Right lobe of liver (tissue), 6 donors: ENCODE data around the gene APOL6. TPM values are rescaled to one million over a fixed set of nuclear protein-coding genes. Genes with fewer than 3 reads are reported as not detected.

Source experiments
- ATAC-seq, 4 donors: fragments of 200-7000 bp; cut with Tn5 transposase; one replicate each; pipeline ENCODE4 v1.9.1; 2020; ENCODE audit warnings: mild to moderate bottlenecking in 4 of 4, moderate library complexity in 4 of 4
- DNase-seq, 3 donors: peaks; one replicate each; pipeline ENCODE4 v3.0.0-alpha.2; 2020
- H3K27ac ChIP-seq, 3 donors: fragments of 200-600 bp; one replicate each; pipeline ENCODE4 v1.8.0; 2022
- H3K27me3 ChIP-seq, 2 donors: fragments of 200-600 bp; one replicate each; pipeline ENCODE4 v1.8.0; 2022
- H3K36me3 ChIP-seq, 4 donors: fragments of 200-600 bp; sonication (generic) in 1 of 4; one replicate each; pipeline versions ENCODE4 v1.5.1 to v1.8.0; 2017 to 2022; ENCODE audit warnings: control low read depth in 1 of 4
- H3K4me1 ChIP-seq, 4 donors: fragments of 200-600 bp; sonication (generic) in 1 of 4; one replicate each; pipeline versions ENCODE4 v1.5.1 to v1.8.0; 2017 to 2022; ENCODE audit warnings: control low read depth in 1 of 4
- H3K4me3 ChIP-seq, 3 donors: fragments of 200-600 bp; one replicate each; pipeline ENCODE4 v1.8.0; 2022
- H3K9me3 ChIP-seq, 4 donors: fragments of 200-600 bp; sonication (generic) in 1 of 4; one replicate each; pipeline versions ENCODE4 v1.5.1 to v1.8.0; 2017 to 2022; ENCODE audit warnings: control low read depth in 1 of 4
- POLR2A ChIP-seq: fragments of 450-650 bp; IDR thresholded peaks from one replicate; pipeline ENCODE4 v1.6.1; 2017; ENCODE audit warnings: antibody characterized with exemption, mild to moderate bottlenecking
- WGBS: methylation state at CpG from one replicate; pipeline ENCODE4 v1.1.6; 2018; ENCODE audit warnings: low coverage, low lambda C conversion rate; ENCODE audit not compliant: insufficient coverage; ENCODE audit errors: missing lambda C conversion rate; 5-methylcytosine and 5-hydroxymethylcytosine counted together
- intact Hi-C, 2 donors: fragments of 100-400 bp; cut with DNase I; formaldehyde crosslinking; loops; one replicate each; pipeline versions ENCODE4 v1.11.2 to v1.14.1; 2022
- total RNA-seq, 6 experiments: library from RNA; depleted of rRNA in 2 of 6; stranded (reverse); fragments of >200 nt in 2 of 6; fragmentation: NEBNext Ultra II Directional in 3 of 6; extraction: Animal tissue kit (Norgen Biotek cat#: 25700) in 3 of 6; gene quantifications; one replicate each; pipeline versions ENCODE4 v1.1.0 to v1.2.4, GENCODE V29; 2016 to 2023
- TF ChIP-seq, protein P1 (sequence below), 4 donors: fragments of 200-600 bp in 3 of 4; fragments of 450-650 bp in 1 of 4; IDR thresholded peaks; one replicate each; pipeline versions ENCODE4 v1.5.1 to v1.8.0; 2016 to 2022; ENCODE audit warnings: antibody characterized with exemption in 4 of 4, mild to moderate bottlenecking in 2 of 4
- donor health status: DM: no; HTN: yes; CAD: no.
- donor health status: DM: no; HTN: no; CAD: no.
- donor health status: DM: no; HTN: no; CAD: no.
- donor health status: DM: no; HTN: yes; CAD: no.
- donor health status: DM: no; HTN: yes; CAD: no.

Gene APOL6
- total RNA-seq, 6 experiments from 2014 or later, result 33.5 to 42.7 (median 39.6) TPM

- H3K9me3 ChIP-seq, result no peaks in the 10 kb centered on the region
- 92% methylated on average over 5 of the region's 8 CpGs for WGBS
- DNase-seq (peak in 1 of 3 donors; percentile 19), ATAC-seq (no peak)
- intact Hi-C loops, result no loop called here
- H3K36me3 ChIP-seq, result no peaks in the 10 kb centered on the region
- no peak for TF ChIP-seq POLR2A
- peaks cover 0 to 5% (median 1%) of the 10 kb centered on the region in 4 donors for H3K4me1 ChIP-seq
- H3K27ac ChIP-seq, result no peak overlapping the region
- no peak overlapping the region for H3K4me3 ChIP-seq
- no peaks in the 10 kb centered on the region for H3K27me3 ChIP-seq
Observed at GRCh38 chr22:35606916-35607315, 41.3 kb upstream of the APOL6 start.

DNA sequence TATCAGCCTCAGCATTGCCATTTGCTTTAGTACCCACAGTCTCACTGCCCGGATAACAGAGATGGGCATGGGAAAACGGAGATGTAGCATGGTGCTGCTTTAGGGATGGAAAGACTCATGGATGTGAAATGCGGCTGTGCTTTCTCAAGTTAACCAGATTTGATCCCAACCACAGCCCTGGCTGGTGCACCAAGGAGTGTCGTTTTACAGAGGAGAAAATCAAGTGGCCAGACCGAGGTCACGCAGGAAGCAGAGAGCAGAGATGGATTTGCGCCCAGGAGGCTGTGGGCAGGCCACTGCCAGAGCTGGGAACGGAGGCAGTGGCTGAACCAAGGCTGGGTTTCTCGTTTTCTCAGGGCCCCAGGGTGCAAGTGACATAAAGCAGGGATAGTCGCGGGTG is 40.2 kb upstream of the APOL6 start:
- DNase-seq, result peak in 1 of 3 donors; percentile 24
- WGBS, result 86% methylated on average over 9 of the region's 11 CpGs
- Histone ChIP-seq H3K4me1 (peaks cover 0 to 5% (median 1%) of the 10 kb centered on the region in 4 donors), H3K9me3 (no peaks in the 10 kb centered on the region), H3K27ac (no peak overlapping the region), H3K27me3 (no peaks in the 10 kb centered on the region), H3K4me3 (no peak overlapping the region), H3K36me3 (no peaks in the 10 kb centered on the region)
- intact Hi-C loops, result no loop called here
- ATAC-seq, result no peak
- TF ChIP-seq, protein P1, sequence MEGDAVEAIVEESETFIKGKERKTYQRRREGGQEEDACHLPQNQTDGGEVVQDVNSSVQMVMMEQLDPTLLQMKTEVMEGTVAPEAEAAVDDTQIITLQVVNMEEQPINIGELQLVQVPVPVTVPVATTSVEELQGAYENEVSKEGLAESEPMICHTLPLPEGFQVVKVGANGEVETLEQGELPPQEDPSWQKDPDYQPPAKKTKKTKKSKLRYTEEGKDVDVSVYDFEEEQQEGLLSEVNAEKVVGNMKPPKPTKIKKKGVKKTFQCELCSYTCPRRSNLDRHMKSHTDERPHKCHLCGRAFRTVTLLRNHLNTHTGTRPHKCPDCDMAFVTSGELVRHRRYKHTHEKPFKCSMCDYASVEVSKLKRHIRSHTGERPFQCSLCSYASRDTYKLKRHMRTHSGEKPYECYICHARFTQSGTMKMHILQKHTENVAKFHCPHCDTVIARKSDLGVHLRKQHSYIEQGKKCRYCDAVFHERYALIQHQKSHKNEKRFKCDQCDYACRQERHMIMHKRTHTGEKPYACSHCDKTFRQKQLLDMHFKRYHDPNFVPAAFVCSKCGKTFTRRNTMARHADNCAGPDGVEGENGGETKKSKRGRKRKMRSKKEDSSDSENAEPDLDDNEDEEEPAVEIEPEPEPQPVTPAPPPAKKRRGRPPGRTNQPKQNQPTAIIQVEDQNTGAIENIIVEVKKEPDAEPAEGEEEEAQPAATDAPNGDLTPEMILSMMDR (IDR thresholded peaks at IDR 0.05), result no peak
- TF ChIP-seq POLR2A, result no peak

GRCh38 chr22:35609261-35609660 is 39.0 kb upstream of the APOL6 start:
- H3K4me3 ChIP-seq, result no peak overlapping the region
- TF ChIP-seq, protein P1 (IDR thresholded peaks at IDR 0.05), result no peak
- TF ChIP-seq POLR2A, result no peak
- peaks cover 0 to 5% (median 1%) of the 10 kb centered on the region in 4 donors for H3K4me1 ChIP-seq
- intact Hi-C loops, result no loop called here
- no peaks in the 10 kb centered on the region for H3K36me3 ChIP-seq
- 89% methylated on average over 5 of the region's 9 CpGs for WGBS
- H3K27ac ChIP-seq, result no peak overlapping the region
- no peaks in the 10 kb centered on the region for H3K27me3 ChIP-seq
- H3K9me3 ChIP-seq, result no peaks in the 10 kb centered on the region
- ATAC-seq, result no peak
- DNase-seq, result no peak

- no peak for ATAC-seq
- H3K36me3 ChIP-seq, result no peaks in the 10 kb centered on the region
- no peaks in the 10 kb centered on the region for H3K27me3 ChIP-seq
- no peak overlapping the region for H3K27ac ChIP-seq
- WGBS, result 62% methylated on average over 4 of the region's 4 CpGs
- H3K4me1 ChIP-seq, result peaks cover 0 to 5% (median 1%) of the 10 kb centered on the region in 4 donors
- no peaks in the 10 kb centered on the region for H3K9me3 ChIP-seq
- peak in 1 of 3 donors; percentile 7 for DNase-seq
- intact Hi-C loops, result no loop called here
- no peak for TF ChIP-seq POLR2A
- TF ChIP-seq, protein P1 (IDR thresholded peaks at IDR 0.05), result no peak
- no peak overlapping the region for H3K4me3 ChIP-seq
Observed at GRCh38 chr22:35609761-35610160, 38.5 kb upstream of the APOL6 start.

GRCh38 chr22:35610741-35611140 is 37.5 kb upstream of the APOL6 start:
- Histone ChIP-seq H3K4me3 (no peak overlapping the region), H3K4me1 (peaks cover 0 to 3% (median 1%) of the 10 kb centered on the region in 4 donors), H3K27me3 (no peaks in the 10 kb centered on the region), H3K9me3 (no peaks in the 10 kb centered on the region), H3K36me3 (no peaks in the 10 kb centered on the region), H3K27ac (no peak overlapping the region)
- WGBS, result 64% methylated on average over 4 of the region's 10 CpGs
- ATAC-seq (no peak), DNase-seq (no peak)
- intact Hi-C loops, result no loop called here
- TF ChIP-seq, protein P1 (IDR thresholded peaks at IDR 0.05), result no peak
- TF ChIP-seq POLR2A, result no peak
